Kidney epithelial cell (primary cell): ENCODE data around the gene BCL6B. TPM values are rescaled to one million over a fixed set of nuclear protein-coding genes. Genes with fewer than 3 reads are reported as not detected.

Experiments
- DNase-seq: peaks from one replicate; pipeline ENCODE4 v3.0.0-alpha.2; 2010; ENCODE audit warnings: low read depth
- H3K27me3 ChIP-seq: 2 replicates; pipeline ENCODE4 v1.6.0; 2011; ENCODE audit warnings: low read length; ENCODE audit not compliant: control insufficient read depth, insufficient read depth
- H3K36me3 ChIP-seq: 2 replicates; pipeline ENCODE4 v1.5.1; 2011; ENCODE audit warnings: low read length; ENCODE audit not compliant: control insufficient read depth, insufficient read depth
- H3K4me3 ChIP-seq: 2 replicates; pipeline ENCODE4 v1.5.1; 2011; ENCODE audit warnings: low read depth, mild to moderate bottlenecking, control low read depth, low read length
- CTCF ChIP-seq: IDR thresholded peaks from 2 replicates; pipeline ENCODE4 v1.5.1; 2011; ENCODE audit warnings: mild to moderate bottlenecking, moderate library complexity, low read length, control low read depth, inconsistent platforms; ENCODE audit not compliant: insufficient read depth, poor library complexity, severe bottlenecking
- total RNA-seq: library from RNA; depleted of rRNA; stranded (reverse); fragments of >200 nt; gene quantifications from 2 replicates; pipeline ENCODE4 v1.2.3, GENCODE V29; 2015

BCL6B gene
- total RNA-seq, 1 donor from 2014 or later, result 0.08 TPM

GRCh38 chr17:6998855-6999508 lies 23.9 kb upstream of the BCL6B start:
- Histone ChIP-seq H3K27me3 (peaks cover 18% of the 10 kb centered on the region), H3K36me3 (no peaks in the 10 kb centered on the region), H3K4me3 (no peak overlapping the region)
- DNase-seq, result no peak
- no peak for TF ChIP-seq CTCF

GRCh38 chr17:7001318-7001961 lies 21.4 kb upstream of the BCL6B start:
- DNase-seq, result no peak
- peak; percentile 57 for TF ChIP-seq CTCF
- Histone ChIP-seq H3K4me3 (no peak overlapping the region), H3K27me3 (peaks cover 4% of the 10 kb centered on the region), H3K36me3 (no peaks in the 10 kb centered on the region)

- DNase-seq, result no peak
- no peak overlapping the region for H3K4me3 ChIP-seq
- no peak for TF ChIP-seq CTCF
- H3K36me3 ChIP-seq, result no peaks in the 10 kb centered on the region
- no peaks in the 10 kb centered on the region for H3K27me3 ChIP-seq
Measured at GRCh38 chr17:7002288-7003047, 20.4 kb upstream of the BCL6B start.

GRCh38 chr17:7003745-7004144 lies 19.1 kb upstream of the BCL6B start:
- no peak for DNase-seq
- Histone ChIP-seq H3K27me3 (no peaks in the 10 kb centered on the region), H3K4me3 (no peak overlapping the region), H3K36me3 (no peaks in the 10 kb centered on the region)
- TF ChIP-seq CTCF, result no peak

- no peaks in the 10 kb centered on the region for H3K27me3 ChIP-seq
- no peak overlapping the region for H3K4me3 ChIP-seq
- no peak for DNase-seq
- H3K36me3 ChIP-seq, result no peaks in the 10 kb centered on the region
- peak; percentile 61 for TF ChIP-seq CTCF
Measured at GRCh38 chr17:7004398-7005253, 18.2 kb upstream of the BCL6B start.
